Peyer's patch (tissue), 4 donors: Measurements from ENCODE around the gene SLK. TPM values are rescaled to one million over a fixed set of nuclear protein-coding genes. Genes with fewer than 3 reads are reported as not detected.

Experiments used
- DNase-seq, 3 donors: peaks; one replicate each; pipeline ENCODE4 v3.0.0-alpha.2; 2017 to 2019
- H3K27ac ChIP-seq, 4 donors: fragments of 200-600 bp; sonication (generic); one replicate each; pipeline ENCODE4 v1.5.1; 2016 to 2019
- H3K27me3 ChIP-seq, 2 donors: fragments of 200-600 bp; sonication (generic); one replicate each; pipeline ENCODE4 v1.5.1; 2019
- H3K36me3 ChIP-seq, 3 donors: fragments of 200-600 bp; sonication (generic); one replicate each; pipeline ENCODE4 v1.5.1; 2016 to 2019
- H3K4me1 ChIP-seq, 4 donors: fragments of 200-600 bp; sonication (generic); one replicate each; pipeline ENCODE4 v1.5.1; 2016 to 2019
- H3K4me3 ChIP-seq, 4 donors: fragments of 200-600 bp; sonication (generic); 1 replicate in 3 of 4; 2 replicates in 1 of 4; pipeline ENCODE4 v1.5.1; 2016 to 2019; ENCODE audit warnings: mild to moderate bottlenecking in 1 of 4
- H3K9me3 ChIP-seq, 4 donors: fragments of 200-600 bp; sonication (generic); one replicate each; pipeline ENCODE4 v1.5.1; 2016 to 2019; ENCODE audit warnings: mild to moderate bottlenecking in 1 of 4
- POLR2A ChIP-seq, 2 donors: fragments of 450-650 bp; IDR thresholded peaks; one replicate each; pipeline ENCODE4 v1.5.1; 2017; ENCODE audit warnings: antibody characterized with exemption in 2 of 2, mild to moderate bottlenecking in 2 of 2, moderate library complexity in 2 of 2
- total RNA-seq, 4 donors: library from RNA; depleted of rRNA; stranded (reverse); fragments of >200 nt; gene quantifications; one replicate each; pipeline ENCODE4 v1.1.0, GENCODE V29; 2016
- TF ChIP-seq, protein P1 (sequence below), 6 experiments: fragments of 450-650 bp in 4 of 6; fragments of 200-600 bp in 2 of 6; sonication (generic) in 1 of 6; IDR thresholded peaks; one replicate each; pipeline ENCODE4 v1.5.1; 2017 to 2019; ENCODE audit warnings: antibody characterized with exemption in 6 of 6, mild to moderate bottlenecking in 3 of 6, moderate library complexity in 1 of 6

Gene SLK
- total RNA-seq, 4 donors from 2014 or later, result 38.5 to 55.4 (median 52.6) TPM

DNA sequence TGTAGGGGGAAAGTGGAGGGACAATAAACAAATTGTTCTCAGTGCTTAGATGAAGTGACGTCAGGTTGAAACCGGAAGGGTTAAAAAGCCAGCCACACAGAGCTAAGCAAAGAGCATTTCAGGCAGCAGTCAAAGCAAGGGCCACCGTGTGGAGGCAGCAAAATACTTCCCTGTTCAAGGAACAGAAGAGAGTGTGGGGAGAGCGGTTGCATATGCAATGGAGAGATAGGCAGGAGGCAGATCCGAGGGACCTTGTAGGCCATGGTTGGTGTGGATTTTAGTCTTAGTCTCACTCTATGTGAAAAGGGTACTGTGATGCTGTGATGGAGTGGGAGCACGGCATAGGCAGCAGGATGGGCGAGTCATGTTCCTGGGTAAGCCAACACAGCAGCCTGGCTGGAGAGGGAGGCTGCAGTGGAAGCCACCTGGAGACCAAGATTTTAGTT is 45.2 kb upstream of the SLK start:
- no peak for TF ChIP-seq POLR2A (IDR thresholded peaks at IDR 0.05)
- TF ChIP-seq, protein P1, sequence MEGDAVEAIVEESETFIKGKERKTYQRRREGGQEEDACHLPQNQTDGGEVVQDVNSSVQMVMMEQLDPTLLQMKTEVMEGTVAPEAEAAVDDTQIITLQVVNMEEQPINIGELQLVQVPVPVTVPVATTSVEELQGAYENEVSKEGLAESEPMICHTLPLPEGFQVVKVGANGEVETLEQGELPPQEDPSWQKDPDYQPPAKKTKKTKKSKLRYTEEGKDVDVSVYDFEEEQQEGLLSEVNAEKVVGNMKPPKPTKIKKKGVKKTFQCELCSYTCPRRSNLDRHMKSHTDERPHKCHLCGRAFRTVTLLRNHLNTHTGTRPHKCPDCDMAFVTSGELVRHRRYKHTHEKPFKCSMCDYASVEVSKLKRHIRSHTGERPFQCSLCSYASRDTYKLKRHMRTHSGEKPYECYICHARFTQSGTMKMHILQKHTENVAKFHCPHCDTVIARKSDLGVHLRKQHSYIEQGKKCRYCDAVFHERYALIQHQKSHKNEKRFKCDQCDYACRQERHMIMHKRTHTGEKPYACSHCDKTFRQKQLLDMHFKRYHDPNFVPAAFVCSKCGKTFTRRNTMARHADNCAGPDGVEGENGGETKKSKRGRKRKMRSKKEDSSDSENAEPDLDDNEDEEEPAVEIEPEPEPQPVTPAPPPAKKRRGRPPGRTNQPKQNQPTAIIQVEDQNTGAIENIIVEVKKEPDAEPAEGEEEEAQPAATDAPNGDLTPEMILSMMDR (IDR thresholded peaks at IDR 0.05), result peak in 3 of 6 experiments; percentile 20 to 32 (median 26)
- Histone ChIP-seq H3K36me3 (no peaks in the 10 kb centered on the region), H3K27me3 (no peaks in the 10 kb centered on the region), H3K27ac (peak overlapping the region in 1 of 4 donors; percentile 4), H3K4me1 (peaks cover 0 to 7% (median 2%) of the 10 kb centered on the region in 4 donors), H3K9me3 (no peaks in the 10 kb centered on the region), H3K4me3 (no peak overlapping the region)
- peak in 1 of 3 donors; percentile 59 for DNase-seq

DNA sequence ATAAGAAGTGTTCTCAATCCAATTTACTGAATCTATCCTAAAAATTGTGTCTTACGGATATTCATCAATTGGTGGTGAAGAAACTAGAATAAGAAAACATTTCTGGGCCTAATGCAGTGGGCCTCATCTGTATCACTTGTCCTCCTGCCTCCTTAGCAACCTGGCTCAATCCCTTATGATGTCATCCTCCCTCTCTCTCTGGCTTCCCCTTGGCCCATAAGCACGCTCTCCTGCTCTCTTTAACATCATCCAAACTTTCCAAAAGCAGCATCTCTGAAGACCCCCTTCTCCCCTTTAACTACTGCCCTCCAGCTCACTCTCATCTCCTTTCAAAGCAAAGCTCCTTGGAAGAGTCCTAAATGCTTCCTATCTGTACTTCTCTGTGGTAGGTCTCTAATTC is 44.3 kb upstream of the SLK start:
- no peaks in the 10 kb centered on the region for H3K9me3 ChIP-seq
- H3K36me3 ChIP-seq, result no peaks in the 10 kb centered on the region
- no peaks in the 10 kb centered on the region for H3K27me3 ChIP-seq
- TF ChIP-seq, protein P1 (IDR thresholded peaks at IDR 0.05), result no peak
- TF ChIP-seq POLR2A (IDR thresholded peaks at IDR 0.05), result no peak
- peaks cover 0 to 4% (median 0%) of the 10 kb centered on the region in 4 donors for H3K4me1 ChIP-seq
- DNase-seq, result no peak
- no peak overlapping the region for H3K4me3 ChIP-seq
- no peak overlapping the region for H3K27ac ChIP-seq

DNA sequence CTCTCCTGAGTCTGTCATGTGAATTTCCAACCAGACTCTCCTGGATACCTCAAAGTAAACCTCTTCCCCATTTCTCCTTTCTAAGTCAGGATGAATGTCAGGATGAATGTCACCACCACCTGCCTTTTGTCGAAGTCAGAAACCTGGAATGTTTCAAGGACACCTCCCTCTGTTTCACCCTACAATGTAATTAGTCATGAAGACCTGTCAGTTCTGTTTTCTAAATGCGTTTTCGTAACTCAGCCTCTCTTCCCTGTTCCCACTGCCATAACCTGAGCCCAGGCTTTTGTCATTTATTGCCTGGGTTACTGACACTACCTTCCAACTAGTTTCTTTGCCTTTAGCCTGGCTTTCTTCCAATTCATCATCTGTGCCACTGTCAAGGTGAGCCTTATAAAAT is 43.4 kb upstream of the SLK start:
- no peaks in the 10 kb centered on the region for H3K27me3 ChIP-seq
- H3K27ac ChIP-seq, result no peak overlapping the region
- H3K36me3 ChIP-seq, result no peaks in the 10 kb centered on the region
- H3K4me1 ChIP-seq, result peaks cover 0 to 3% (median 0%) of the 10 kb centered on the region in 4 donors
- no peaks in the 10 kb centered on the region for H3K9me3 ChIP-seq
- no peak for DNase-seq
- no peak for TF ChIP-seq POLR2A (IDR thresholded peaks at IDR 0.05)
- TF ChIP-seq, protein P1 (IDR thresholded peaks at IDR 0.05), result no peak
- no peak overlapping the region for H3K4me3 ChIP-seq

DNA sequence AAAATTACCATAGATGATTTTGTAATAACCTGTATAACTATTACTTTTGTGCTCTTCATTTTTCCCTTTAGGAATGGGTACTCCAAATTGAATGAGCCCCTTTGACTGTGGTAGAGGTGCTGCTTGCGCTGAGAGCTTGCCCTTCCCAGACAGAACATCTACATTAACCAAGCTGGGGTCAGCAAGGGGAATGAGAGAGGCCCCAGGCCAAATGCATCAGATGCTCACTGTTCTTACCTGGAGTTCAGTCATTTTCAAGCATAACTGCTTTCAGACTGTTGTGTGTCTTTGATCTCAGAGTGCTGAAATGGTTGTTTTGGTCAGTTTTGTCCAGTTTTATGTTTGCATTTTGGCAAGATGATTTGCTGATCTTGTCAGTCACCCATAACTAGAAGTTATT is 41.3 kb upstream of the SLK start:
- H3K27ac ChIP-seq, result no peak overlapping the region
- H3K36me3 ChIP-seq, result no peaks in the 10 kb centered on the region
- no peaks in the 10 kb centered on the region for H3K4me1 ChIP-seq
- H3K27me3 ChIP-seq, result no peaks in the 10 kb centered on the region
- DNase-seq, result no peak
- no peak overlapping the region for H3K4me3 ChIP-seq
- H3K9me3 ChIP-seq, result no peaks in the 10 kb centered on the region
- no peak for TF ChIP-seq POLR2A (IDR thresholded peaks at IDR 0.05)

DNA sequence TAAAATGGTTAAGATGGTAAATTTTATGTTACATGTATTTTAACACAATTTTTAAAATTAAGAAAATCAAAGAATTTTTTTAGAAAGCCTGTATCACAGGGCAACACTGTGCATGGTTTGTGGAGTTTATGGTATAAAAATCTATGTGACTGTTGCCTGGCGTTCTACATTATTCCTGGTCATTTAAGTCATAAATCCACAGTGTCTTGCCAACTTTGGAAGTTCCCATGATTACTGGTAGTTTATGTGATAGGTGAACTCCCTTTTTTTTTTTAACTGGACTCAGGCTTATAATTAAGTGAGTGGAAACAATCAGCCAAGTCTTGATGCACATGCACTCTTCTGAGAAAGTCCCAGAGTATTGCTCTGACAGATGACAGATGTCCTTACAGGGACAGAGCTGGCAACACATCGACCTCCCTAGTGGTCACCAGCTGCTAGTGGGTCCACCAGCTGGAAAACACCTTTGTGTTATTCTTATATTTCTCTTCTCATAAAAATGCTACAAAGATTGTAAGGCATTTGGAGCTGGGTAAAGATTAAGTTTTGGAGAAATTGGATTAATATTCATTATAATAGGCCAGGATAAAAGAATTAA is 40.1 kb upstream of the SLK start:
- Histone ChIP-seq H3K4me1 (no peaks in the 10 kb centered on the region), H3K4me3 (no peak overlapping the region), H3K27ac (no peak overlapping the region), H3K27me3 (no peaks in the 10 kb centered on the region), H3K9me3 (no peaks in the 10 kb centered on the region), H3K36me3 (no peaks in the 10 kb centered on the region)
- TF ChIP-seq, protein P1 (IDR thresholded peaks at IDR 0.05), result peak in 1 of 6 experiments; percentile 9
- TF ChIP-seq POLR2A (IDR thresholded peaks at IDR 0.05), result no peak
- no peak for DNase-seq

DNA sequence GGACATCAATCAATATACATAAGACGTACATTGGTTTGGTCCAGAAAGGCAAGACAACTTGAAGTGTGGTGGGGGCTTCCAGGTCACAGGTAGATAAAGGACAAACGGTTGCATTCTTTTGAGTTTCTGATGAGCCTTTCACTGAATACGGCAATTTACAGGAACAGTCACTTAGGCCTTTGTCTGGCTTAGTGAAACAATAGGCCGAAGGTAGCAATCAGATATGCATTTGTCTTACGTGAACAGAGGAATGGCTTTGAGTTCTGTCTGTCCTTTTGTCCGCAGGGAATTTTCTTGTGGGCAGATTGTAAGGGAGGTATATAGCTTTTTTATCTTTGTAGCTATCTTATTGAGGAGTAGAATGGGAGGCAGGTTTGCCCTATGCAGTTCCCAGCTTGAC is 38.2 kb upstream of the SLK start:
- H3K4me1 ChIP-seq, result no peaks in the 10 kb centered on the region
- TF ChIP-seq, protein P1 (IDR thresholded peaks at IDR 0.05), result no peak
- TF ChIP-seq POLR2A (IDR thresholded peaks at IDR 0.05), result no peak
- no peak overlapping the region for H3K27ac ChIP-seq
- H3K27me3 ChIP-seq, result no peaks in the 10 kb centered on the region
- no peak overlapping the region for H3K4me3 ChIP-seq
- no peaks in the 10 kb centered on the region for H3K36me3 ChIP-seq
- no peaks in the 10 kb centered on the region for H3K9me3 ChIP-seq
- DNase-seq, result no peak
